Astrocyte (in vitro differentiated cells and primary cell): ENCODE results near the gene PPIL3. TPM values are rescaled to one million over a fixed set of nuclear protein-coding genes. Genes with fewer than 3 reads are reported as not detected.

Source experiments
- DNase-seq: peaks from one replicate; pipeline ENCODE4 v3.0.0-alpha.2; 2010; ENCODE audit warnings: low read depth
- FAIRE-seq: peaks from 2 replicates; lab custom pipeline; 2011; peaks lifted over from hg19 to GRCh38; lab: Jason Lieb, UNC
- H2AFZ ChIP-seq: 2 replicates; pipeline ENCODE4 v1.6.0; 2012; ENCODE audit warnings: low read depth, low read length, inconsistent platforms
- H3K27ac ChIP-seq: 2 replicates; pipeline ENCODE4 v1.5.1; 2011; ENCODE audit warnings: low read depth, low read length, inconsistent platforms
- H3K27me3 ChIP-seq: 2 replicates; pipeline ENCODE4 v1.6.0; 2011; ENCODE audit warnings: low read length, inconsistent platforms; ENCODE audit not compliant: insufficient read depth
- H3K36me3 ChIP-seq: 2 replicates; pipeline ENCODE4 v1.5.1; 2011; ENCODE audit warnings: low read length, inconsistent platforms; ENCODE audit not compliant: insufficient read depth
- H3K4me1 ChIP-seq: 2 replicates; pipeline ENCODE4 v1.5.1; 2011; ENCODE audit warnings: low read length, inconsistent platforms; ENCODE audit not compliant: insufficient read depth
- H3K4me2 ChIP-seq: 2 replicates; pipeline ENCODE4 v1.6.0; 2012; ENCODE audit warnings: low read length, inconsistent platforms
- H3K4me3 ChIP-seq: 2 replicates; pipeline ENCODE4 v1.5.1; 2011; ENCODE audit warnings: low read depth, mild to moderate bottlenecking, low read length, inconsistent platforms; ENCODE audit not compliant: insufficient read depth
- H3K79me2 ChIP-seq: 2 replicates; pipeline ENCODE4 v1.6.0; 2012; ENCODE audit warnings: mild to moderate bottlenecking, low read length, inconsistent platforms; ENCODE audit not compliant: insufficient read depth
- H3K9ac ChIP-seq: 2 replicates; pipeline ENCODE4 v1.6.0; 2012; ENCODE audit warnings: mild to moderate bottlenecking, low read length, inconsistent platforms
- H3K9me3 ChIP-seq: 2 replicates; pipeline ENCODE4 v1.5.1; 2012; ENCODE audit warnings: low read depth, mild to moderate bottlenecking, low read length, inconsistent platforms; ENCODE audit not compliant: insufficient read depth
- H4K20me1 ChIP-seq: 2 replicates; pipeline ENCODE4 v1.6.0; 2012; ENCODE audit warnings: low read length, inconsistent platforms; ENCODE audit not compliant: insufficient read depth
- H3K27ac Mint-ChIP-seq: one replicate; pipeline ENCODE4 v1.8.0; 2021; ENCODE audit warnings: mild to moderate bottlenecking, mixed read lengths; ENCODE audit not compliant: unreplicated experiment
- H3K27me3 Mint-ChIP-seq: one replicate; pipeline ENCODE4 v1.8.0; 2021; ENCODE audit warnings: low read depth, mixed read lengths; ENCODE audit not compliant: unreplicated experiment
- H3K36me3 Mint-ChIP-seq: one replicate; pipeline ENCODE4 v1.8.0; 2021; ENCODE audit warnings: low read depth, mixed read lengths; ENCODE audit not compliant: unreplicated experiment
- H3K4me1 Mint-ChIP-seq: one replicate; pipeline ENCODE4 v1.8.0; 2021; ENCODE audit warnings: low read depth, mixed read lengths; ENCODE audit not compliant: unreplicated experiment
- H3K4me3 Mint-ChIP-seq: one replicate; pipeline ENCODE4 v1.8.0; 2021; ENCODE audit warnings: mild to moderate bottlenecking, moderate library complexity, mixed read lengths; ENCODE audit not compliant: unreplicated experiment
- H3K9me3 Mint-ChIP-seq: one replicate; pipeline ENCODE4 v1.8.0; 2021; ENCODE audit warnings: mild to moderate bottlenecking, mixed read lengths; ENCODE audit not compliant: unreplicated experiment
- EZH2 ChIP-seq: IDR thresholded peaks from 2 replicates; pipeline ENCODE4 v1.6.1; 2012; ENCODE audit warnings: mild to moderate bottlenecking, low read length, inconsistent platforms; ENCODE audit not compliant: insufficient read depth
- total RNA-seq: library from RNA; stranded (reverse); gene quantifications from 2 replicates; pipeline ENCODE4 v1.2.1, GENCODE V29; 2021
- TF ChIP-seq, protein P1 (sequence below): IDR thresholded peaks from 2 replicates; pipeline ENCODE4 v1.5.1; 2011; ENCODE audit warnings: low read depth, mild to moderate bottlenecking, inconsistent platforms, low read length, moderate library complexity; ENCODE audit not compliant: insufficient read depth

PPIL3 gene
- total RNA-seq, 1 donor from 2014 or later = 34.8 TPM

DNA sequence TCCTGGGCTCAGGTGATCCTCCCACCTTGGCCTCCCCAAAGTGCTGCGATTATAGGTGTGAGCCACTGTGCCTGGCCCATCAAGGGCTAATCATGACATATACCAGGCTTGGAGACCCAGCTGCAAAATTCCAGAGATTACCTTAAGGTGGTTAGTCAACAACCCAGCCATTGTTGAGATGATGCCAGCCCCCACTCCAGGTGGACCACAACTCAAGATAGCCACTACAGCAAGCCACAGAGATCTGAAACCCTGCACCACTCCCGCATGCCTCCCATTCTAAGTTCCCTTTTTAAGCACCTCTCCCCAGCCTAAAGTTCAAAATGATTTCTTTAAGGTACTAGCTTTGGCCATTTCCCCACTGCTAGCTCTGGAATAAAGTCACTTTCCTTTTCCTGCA, 19.9 kb downstream of the PPIL3 start:
- Mint-ChIP-seq H3K27ac (no peak overlapping the region), H3K4me1 (no peaks in the 10 kb centered on the region), H3K9me3 (no peaks in the 10 kb centered on the region), H3K36me3 (peaks cover 6% of the 10 kb centered on the region), H3K4me3 (no peak overlapping the region), H3K27me3 (no peaks in the 10 kb centered on the region)
- Histone ChIP-seq H3K36me3 (peaks cover 3% of the 10 kb centered on the region), H2AFZ (no peak overlapping the region), H3K4me1 (peaks cover 14% of the 10 kb centered on the region), H4K20me1 (peaks cover under 1% of the 10 kb centered on the region), H3K79me2 (peaks cover 8% of the 10 kb centered on the region), H3K4me2 (no peak overlapping the region), H3K9ac (no peak overlapping the region), H3K27ac (no peak overlapping the region), H3K27me3 (no peaks in the 10 kb centered on the region), H3K9me3 (no peaks in the 10 kb centered on the region), H3K4me3 (no peak overlapping the region)
- FAIRE-seq = no peak
- no peak for DNase-seq
- TF ChIP-seq, protein P1, sequence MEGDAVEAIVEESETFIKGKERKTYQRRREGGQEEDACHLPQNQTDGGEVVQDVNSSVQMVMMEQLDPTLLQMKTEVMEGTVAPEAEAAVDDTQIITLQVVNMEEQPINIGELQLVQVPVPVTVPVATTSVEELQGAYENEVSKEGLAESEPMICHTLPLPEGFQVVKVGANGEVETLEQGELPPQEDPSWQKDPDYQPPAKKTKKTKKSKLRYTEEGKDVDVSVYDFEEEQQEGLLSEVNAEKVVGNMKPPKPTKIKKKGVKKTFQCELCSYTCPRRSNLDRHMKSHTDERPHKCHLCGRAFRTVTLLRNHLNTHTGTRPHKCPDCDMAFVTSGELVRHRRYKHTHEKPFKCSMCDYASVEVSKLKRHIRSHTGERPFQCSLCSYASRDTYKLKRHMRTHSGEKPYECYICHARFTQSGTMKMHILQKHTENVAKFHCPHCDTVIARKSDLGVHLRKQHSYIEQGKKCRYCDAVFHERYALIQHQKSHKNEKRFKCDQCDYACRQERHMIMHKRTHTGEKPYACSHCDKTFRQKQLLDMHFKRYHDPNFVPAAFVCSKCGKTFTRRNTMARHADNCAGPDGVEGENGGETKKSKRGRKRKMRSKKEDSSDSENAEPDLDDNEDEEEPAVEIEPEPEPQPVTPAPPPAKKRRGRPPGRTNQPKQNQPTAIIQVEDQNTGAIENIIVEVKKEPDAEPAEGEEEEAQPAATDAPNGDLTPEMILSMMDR = no peak
- TF ChIP-seq EZH2 = no peak

DNA sequence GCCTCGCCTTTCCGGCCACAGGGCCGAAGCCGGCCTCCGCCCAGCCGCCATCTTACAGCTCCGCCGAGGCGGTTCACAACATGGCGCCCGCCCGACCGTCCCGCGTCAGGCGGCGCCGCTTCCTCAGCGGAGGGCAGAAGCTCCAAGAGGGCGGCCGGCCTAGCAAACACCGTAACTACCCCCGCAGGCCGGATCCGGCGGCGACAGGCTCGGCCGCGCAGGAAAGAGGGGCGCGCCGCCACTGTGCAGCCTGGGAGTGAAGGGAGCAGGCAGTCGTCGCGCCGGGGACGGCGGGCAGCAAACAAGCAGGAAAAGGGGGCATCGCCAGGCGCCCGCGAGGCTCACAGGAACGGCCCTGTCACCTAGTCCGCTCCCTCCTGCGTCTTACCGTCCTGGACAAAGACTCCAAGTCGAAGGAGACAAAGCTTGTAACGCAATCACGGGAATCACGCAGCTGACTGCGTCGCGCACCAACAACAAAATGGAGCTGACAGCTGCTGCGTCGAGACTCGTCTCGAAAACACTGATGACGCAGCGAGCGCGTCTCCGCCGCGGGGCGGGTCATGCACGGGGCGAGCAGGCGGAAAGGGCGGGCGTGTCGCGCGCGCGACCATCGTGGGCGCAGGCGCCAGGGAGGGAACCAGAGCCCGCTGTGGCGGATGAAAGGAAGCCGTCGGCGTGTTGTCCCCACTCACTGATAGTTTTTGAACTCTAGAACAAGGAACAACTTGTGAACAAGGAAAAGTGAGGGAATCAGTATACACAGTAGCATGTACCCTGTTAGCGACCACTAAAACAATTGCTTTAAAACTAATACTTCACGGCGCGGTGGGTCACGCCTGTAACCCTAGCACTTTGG, 24.5 kb downstream of the PPIL3 start, which contains the start of gene CLK1:
Gene CLK1, minus strand, starts transcription at position 483 of the 859 bp plus-strand sequence. CDS start 2,796 bp downstream, outside the sequence.
- H3K36me3 Mint-ChIP-seq = peaks cover 9% of the 10 kb centered on the region
- H3K27ac Mint-ChIP-seq = peak within 1 kb of the TSS; percentile 99
- Histone ChIP-seq H3K4me2 (peak within 1 kb of the TSS; percentile 87), H3K27me3 (no peaks in the 10 kb centered on the region), H3K27ac (peak within 1 kb of the TSS; percentile 99), H3K79me2 (peaks cover 54% of the 10 kb centered on the region), H3K9ac (peak within 1 kb of the TSS; percentile 100), H3K4me1 (peaks cover 37% of the 10 kb centered on the region), H4K20me1 (peaks cover 47% of the 10 kb centered on the region), H3K4me3 (peak within 1 kb of the TSS; percentile 100), H3K9me3 (no peaks in the 10 kb centered on the region), H2AFZ (peak within 1 kb of the TSS; percentile 83), H3K36me3 (peaks cover 23% of the 10 kb centered on the region)
- no peaks in the 10 kb centered on the region for H3K27me3 Mint-ChIP-seq
- FAIRE-seq (no peak), DNase-seq (peak; percentile 80)
- H3K9me3 Mint-ChIP-seq = no peaks in the 10 kb centered on the region
- peak within 1 kb of the TSS; percentile 98 for H3K4me3 Mint-ChIP-seq
- TF ChIP-seq, protein P1 = no peak
- no peak for TF ChIP-seq EZH2
- peaks cover 16% of the 10 kb centered on the region for H3K4me1 Mint-ChIP-seq
